Measurements from ENCODE around the gene CITED2.
"Not testable (repeated sequence)": the region's sequence is repeated elsewhere in the genome, so short reads cannot be mapped to it uniquely, and the experiment has no call there.

The CITED2 gene, protein sequence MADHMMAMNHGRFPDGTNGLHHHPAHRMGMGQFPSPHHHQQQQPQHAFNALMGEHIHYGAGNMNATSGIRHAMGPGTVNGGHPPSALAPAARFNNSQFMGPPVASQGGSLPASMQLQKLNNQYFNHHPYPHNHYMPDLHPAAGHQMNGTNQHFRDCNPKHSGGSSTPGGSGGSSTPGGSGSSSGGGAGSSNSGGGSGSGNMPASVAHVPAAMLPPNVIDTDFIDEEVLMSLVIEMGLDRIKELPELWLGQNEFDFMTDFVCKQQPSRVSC

DNA sequence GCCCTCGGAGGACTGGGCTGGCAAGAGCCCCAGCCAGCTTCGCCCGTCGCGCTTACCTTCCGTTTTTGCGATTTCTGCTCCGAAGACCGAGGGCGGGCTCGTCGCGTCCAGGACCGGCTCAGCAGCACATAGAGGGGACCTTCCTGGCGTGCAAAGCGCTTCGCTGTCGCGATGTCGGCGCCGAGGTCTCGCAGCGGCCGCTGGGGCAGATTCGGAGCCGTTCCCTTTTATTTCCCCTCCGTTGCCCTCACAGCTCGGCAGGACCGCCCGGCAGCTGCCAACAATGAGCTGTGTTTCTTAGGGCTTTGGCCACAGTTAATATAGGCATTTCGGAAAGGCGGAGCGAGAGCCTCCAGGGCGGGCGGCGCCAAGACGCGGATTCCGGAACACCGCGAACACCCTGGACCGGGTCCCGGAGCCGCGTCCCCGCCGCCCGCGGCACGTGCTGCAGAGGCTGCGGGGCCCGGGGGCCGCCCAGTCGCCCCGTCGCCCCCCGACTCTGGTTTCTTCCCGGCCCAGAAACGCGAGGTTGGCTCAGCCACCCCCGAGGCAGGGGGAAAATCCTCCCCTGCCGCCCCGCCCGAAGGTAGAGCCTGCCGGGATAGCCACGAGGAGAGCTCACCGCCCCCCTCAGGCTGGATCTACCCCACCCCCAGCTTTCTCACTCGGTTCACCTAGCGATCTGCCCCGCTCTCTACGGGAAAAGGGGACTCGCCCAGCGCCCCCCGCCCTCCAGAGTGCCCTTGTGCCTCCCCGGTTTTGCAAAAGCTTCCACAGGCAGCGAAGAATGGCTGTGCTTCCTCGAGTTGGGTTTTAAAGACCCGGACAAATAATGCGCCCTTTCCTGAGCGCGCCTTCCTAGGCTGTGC, at the start of gene CITED2:
Gene CITED2, minus strand, starts transcription at position 292 of the 869 bp plus-strand sequence. CDS start 704 bp downstream, outside the sequence.
- Histone ChIP-seq H3K27me3 (replicated peaks; ENCODE audit: control insufficient read depth, insufficient read depth, low read length) (no peaks in the 10 kb centered on the region), H3K9me3 (ENCODE audit: control insufficient read depth, low read length) (no peaks in the 10 kb centered on the region), H3K36me3 (ENCODE audit: control insufficient read depth, insufficient read depth, low read length, severe bottlenecking) (peaks cover 19% of the 10 kb centered on the region), H3K4me3 (ENCODE audit: low read length) (peak within 1 kb of the TSS; percentile 91), H3K4me1 (ENCODE audit: control insufficient read depth, insufficient read depth, low read length) (peaks cover 28% of the 10 kb centered on the region), H3K9ac (ENCODE audit: low read length) (peak within 1 kb of the TSS; percentile 98)
- DNase-seq (ENCODE audit: low read depth) = peak; percentile 97

DNA sequence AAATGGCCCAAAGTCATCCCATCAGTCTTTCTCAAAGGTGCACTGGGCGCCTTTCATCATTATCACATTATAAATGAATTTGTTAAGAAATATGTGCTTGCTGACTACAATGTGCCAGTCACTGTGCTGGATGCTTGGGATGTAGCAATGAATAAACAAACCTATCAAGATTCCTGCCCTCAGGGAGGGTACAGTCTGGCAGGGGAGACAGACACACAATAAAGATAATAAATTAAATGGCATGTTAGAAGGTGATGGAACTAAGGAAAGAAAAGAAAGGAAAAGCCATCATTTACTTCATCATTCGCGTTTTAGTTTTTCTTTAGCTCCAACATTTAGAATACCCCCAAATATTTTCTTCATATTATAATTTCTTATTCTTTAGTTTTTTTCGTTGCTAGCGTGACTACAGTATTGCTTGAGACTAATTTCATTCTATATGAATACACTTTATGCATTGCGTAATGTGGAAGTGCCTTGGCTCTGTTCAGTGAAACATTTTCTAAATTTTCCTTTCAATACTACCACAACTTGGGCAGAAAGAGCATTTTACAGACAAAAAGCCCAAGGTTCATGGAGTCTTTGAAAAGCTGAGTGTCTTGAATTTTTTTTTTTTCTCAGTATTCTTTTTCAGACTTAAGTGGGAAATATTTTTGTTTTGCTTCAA, 48.7 kb upstream of the CITED2 start:
- H3K9me3 ChIP-seq (ENCODE audit: control insufficient read depth, low read length) = no peaks in the 10 kb centered on the region
- no peaks in the 10 kb centered on the region for H3K36me3 ChIP-seq (ENCODE audit: control insufficient read depth, insufficient read depth, low read length, severe bottlenecking)
- no peak overlapping the region for H3K4me3 ChIP-seq (ENCODE audit: low read length)
- no peak overlapping the region for H3K9ac ChIP-seq (ENCODE audit: low read length)
- no peaks in the 10 kb centered on the region for H3K27me3 ChIP-seq (replicated peaks; ENCODE audit: control insufficient read depth, insufficient read depth, low read length)
- H3K4me1 ChIP-seq (ENCODE audit: control insufficient read depth, insufficient read depth, low read length) = no peaks in the 10 kb centered on the region
- DNase-seq (ENCODE audit: low read depth) = peak; percentile 41

DNA sequence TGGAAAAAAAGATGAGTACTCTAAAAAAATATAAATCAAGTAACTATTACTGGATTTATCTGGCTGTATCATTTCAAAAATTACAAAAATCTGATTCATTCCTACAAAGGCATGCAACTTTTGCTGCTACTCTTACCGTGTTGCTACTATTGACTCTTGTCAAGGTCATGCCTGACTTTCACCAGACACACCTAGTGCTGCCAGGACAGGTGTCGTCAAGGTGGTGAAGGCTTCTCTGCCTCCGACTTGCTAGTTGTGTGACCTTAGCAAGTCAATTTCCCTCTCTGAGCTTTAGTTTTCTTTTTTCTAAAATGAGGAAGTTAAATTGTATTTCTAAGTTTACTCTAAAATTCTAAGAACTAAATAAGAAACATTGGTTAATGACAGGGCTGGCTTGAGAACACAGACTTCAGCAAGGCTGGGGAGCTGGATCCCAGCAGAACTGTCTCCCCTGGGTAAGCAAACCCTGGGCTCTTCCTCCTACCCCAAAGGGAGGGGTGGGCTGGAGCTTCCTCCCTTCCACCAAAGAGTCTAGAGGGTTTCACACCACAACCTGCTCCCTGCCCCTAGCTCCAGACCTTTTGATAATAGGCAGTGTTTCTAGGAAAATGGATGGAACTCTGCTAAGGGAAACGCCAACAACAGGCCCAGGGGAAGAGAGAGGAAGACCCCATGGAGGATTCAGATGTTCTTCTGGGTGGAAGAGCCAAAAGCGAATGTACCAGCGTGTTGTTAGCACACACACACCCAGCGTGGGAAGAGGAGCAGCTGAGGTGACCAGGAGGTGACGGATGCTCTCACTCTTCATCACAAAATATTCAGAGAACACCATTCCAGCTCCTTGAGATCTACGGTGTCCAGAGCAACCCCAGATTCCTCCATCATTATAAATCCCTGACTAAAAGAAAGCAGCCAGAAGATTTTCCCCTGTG, 47.9 kb upstream of the CITED2 start:
- Histone ChIP-seq H3K27me3 (replicated peaks; ENCODE audit: control insufficient read depth, insufficient read depth, low read length) (no peaks in the 10 kb centered on the region), H3K9me3 (ENCODE audit: control insufficient read depth, low read length) (no peaks in the 10 kb centered on the region), H3K4me1 (ENCODE audit: control insufficient read depth, insufficient read depth, low read length) (no peaks in the 10 kb centered on the region), H3K36me3 (ENCODE audit: control insufficient read depth, insufficient read depth, low read length, severe bottlenecking) (no peaks in the 10 kb centered on the region), H3K4me3 (ENCODE audit: low read length) (no peak overlapping the region), H3K9ac (ENCODE audit: low read length) (no peak overlapping the region)
- DNase-seq (ENCODE audit: low read depth) = no peak

DNA sequence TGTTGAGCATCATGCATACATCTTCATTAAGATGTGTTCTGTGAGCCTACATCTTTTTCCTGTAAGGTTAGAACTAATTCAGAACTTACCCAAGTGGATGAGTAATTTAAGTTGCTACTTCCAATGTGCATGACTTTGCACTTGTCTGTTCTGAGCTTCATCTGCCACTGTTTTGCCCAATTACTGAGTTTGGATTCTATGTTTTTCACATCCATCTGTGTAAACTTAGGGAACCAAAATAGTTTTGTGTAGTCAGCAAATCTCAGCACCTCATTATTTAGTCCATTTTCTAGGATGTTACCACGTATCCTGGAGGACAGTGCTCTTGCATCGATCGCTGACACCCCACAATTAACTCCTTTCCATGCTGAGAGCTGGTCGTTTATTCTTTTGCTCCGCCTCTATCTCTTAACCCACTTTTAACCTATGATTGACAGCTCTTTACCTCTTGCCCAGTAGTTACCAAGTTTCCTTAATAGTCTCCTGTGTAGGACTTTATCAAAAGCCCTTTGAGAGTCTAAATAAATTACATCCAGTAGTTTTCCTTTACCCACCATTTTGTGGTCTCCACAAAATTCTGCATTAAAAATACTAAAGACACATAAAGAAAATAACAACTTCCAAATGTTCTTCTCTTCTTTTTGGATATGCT, 44.2 kb upstream of the CITED2 start:
- H3K9me3 ChIP-seq (ENCODE audit: control insufficient read depth, low read length) = no peaks in the 10 kb centered on the region
- H3K36me3 ChIP-seq (ENCODE audit: control insufficient read depth, insufficient read depth, low read length, severe bottlenecking) = no peaks in the 10 kb centered on the region
- no peaks in the 10 kb centered on the region for H3K4me1 ChIP-seq (ENCODE audit: control insufficient read depth, insufficient read depth, low read length)
- no peaks in the 10 kb centered on the region for H3K27me3 ChIP-seq (replicated peaks; ENCODE audit: control insufficient read depth, insufficient read depth, low read length)
- no peak overlapping the region for H3K9ac ChIP-seq (ENCODE audit: low read length)
- DNase-seq (ENCODE audit: low read depth) = no peak
- no peak overlapping the region for H3K4me3 ChIP-seq (ENCODE audit: low read length)

DNA sequence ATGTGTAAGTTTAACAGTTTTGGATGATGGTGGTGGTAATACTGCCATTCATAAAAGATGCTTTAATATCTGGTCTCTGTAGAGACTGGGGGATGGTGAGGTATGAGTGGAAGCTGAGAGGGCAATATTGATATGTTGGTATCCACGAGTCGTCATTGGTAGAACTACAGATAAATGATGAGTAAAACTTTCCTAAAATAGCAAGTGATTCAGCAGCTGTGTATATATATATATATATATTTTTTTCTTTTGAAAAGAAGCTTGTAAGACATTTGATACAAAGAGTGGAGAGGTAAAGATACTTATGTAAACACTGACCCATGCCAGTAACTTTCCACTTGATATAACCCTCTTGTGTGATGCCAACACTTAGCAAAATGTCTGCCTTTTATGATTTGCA, 41.7 kb upstream of the CITED2 start:
- Histone ChIP-seq H3K4me1 (ENCODE audit: control insufficient read depth, insufficient read depth, low read length) (no peaks in the 10 kb centered on the region), H3K36me3 (ENCODE audit: control insufficient read depth, insufficient read depth, low read length, severe bottlenecking) (no peaks in the 10 kb centered on the region), H3K27me3 (replicated peaks; ENCODE audit: control insufficient read depth, insufficient read depth, low read length) (no peaks in the 10 kb centered on the region), H3K9ac (ENCODE audit: low read length) (no peak overlapping the region), H3K4me3 (ENCODE audit: low read length) (no peak overlapping the region), H3K9me3 (ENCODE audit: control insufficient read depth, low read length) (no peaks in the 10 kb centered on the region)
- DNase-seq (ENCODE audit: low read depth) = no peak

DNA sequence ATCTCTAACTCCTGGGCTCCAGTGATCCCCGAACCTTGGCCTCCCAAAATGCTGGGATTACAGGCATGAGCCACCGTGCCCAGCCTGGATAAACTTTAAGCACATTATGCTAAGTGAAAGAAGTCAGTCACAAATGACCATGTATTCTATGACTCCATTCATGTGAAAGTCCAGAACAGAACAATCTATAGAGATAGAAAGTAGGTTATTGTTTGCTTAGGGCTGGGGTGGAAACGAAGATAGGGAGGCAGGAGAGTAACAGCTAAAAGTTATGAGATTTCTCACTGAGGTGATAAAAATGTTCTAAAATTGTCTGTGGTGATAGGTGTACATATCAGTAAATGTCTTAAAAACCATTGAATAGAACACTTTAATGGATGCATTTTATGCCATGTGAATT, 40.9 kb upstream of the CITED2 start:
- no peaks in the 10 kb centered on the region for H3K27me3 ChIP-seq (replicated peaks; ENCODE audit: control insufficient read depth, insufficient read depth, low read length)
- H3K4me3 ChIP-seq (ENCODE audit: low read length) = no peak overlapping the region
- no peaks in the 10 kb centered on the region for H3K9me3 ChIP-seq (ENCODE audit: control insufficient read depth, low read length)
- H3K9ac ChIP-seq (ENCODE audit: low read length) = no peak overlapping the region
- DNase-seq (ENCODE audit: low read depth) = no peak
- no peaks in the 10 kb centered on the region for H3K4me1 ChIP-seq (ENCODE audit: control insufficient read depth, insufficient read depth, low read length)
- H3K36me3 ChIP-seq (ENCODE audit: control insufficient read depth, insufficient read depth, low read length, severe bottlenecking) = no peaks in the 10 kb centered on the region

DNA sequence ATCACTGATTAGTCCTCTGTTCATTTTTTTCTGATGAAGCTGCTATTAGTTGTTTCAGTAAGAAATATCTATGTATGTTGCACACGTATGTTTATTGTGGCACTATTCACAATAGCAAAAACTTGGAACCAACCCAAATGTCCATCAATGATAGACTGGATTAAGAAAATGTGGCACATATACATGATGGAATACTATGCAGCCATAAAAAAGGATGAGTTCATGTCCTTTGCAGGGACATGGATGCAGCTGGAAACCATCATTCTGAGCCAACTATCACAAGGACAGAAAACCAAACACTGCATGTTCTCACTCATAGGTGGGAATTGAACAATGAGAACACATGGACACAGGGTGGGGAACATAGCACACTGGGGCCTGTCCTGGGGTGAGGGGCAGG, 37.7 kb upstream of the CITED2 start:
- not testable (repeated sequence) for H3K36me3 ChIP-seq (ENCODE audit: control insufficient read depth, insufficient read depth, low read length, severe bottlenecking); H3K4me3 ChIP-seq (ENCODE audit: low read length); H3K27me3 ChIP-seq (replicated peaks; ENCODE audit: control insufficient read depth, insufficient read depth, low read length); H3K9ac ChIP-seq (ENCODE audit: low read length); DNase-seq (ENCODE audit: low read depth); H3K9me3 ChIP-seq (ENCODE audit: control insufficient read depth, low read length)
- H3K4me1 ChIP-seq (ENCODE audit: control insufficient read depth, insufficient read depth, low read length) = peaks cover 13% of the 10 kb centered on the region

DNA sequence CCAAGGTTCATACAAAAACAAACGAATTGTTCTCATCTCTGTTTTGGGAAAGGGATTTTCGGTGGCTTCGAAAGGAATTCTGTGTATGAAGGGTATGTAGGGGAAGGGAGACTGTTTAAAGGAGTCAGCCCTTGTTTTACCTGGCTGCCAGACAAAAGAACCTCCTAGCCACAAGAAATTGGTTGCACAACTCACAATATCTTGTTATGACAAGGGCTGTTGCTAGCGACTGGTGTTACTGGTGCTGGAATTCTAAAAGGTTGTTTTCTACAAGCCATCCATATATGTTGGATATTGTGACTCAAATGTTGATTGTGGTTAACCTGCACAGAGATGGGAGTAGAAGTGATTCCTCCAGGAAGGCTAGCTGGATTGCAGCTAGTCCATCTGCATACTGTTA, 34.6 kb upstream of the CITED2 start:
- no peaks in the 10 kb centered on the region for H3K9me3 ChIP-seq (ENCODE audit: control insufficient read depth, low read length)
- H3K4me1 ChIP-seq (ENCODE audit: control insufficient read depth, insufficient read depth, low read length) = peaks cover 13% of the 10 kb centered on the region
- H3K4me3 ChIP-seq (ENCODE audit: low read length) = no peak overlapping the region
- H3K27me3 ChIP-seq (replicated peaks; ENCODE audit: control insufficient read depth, insufficient read depth, low read length) = no peaks in the 10 kb centered on the region
- no peaks in the 10 kb centered on the region for H3K36me3 ChIP-seq (ENCODE audit: control insufficient read depth, insufficient read depth, low read length, severe bottlenecking)
- H3K9ac ChIP-seq (ENCODE audit: low read length) = no peak overlapping the region
- peak; percentile 65 for DNase-seq (ENCODE audit: low read depth)

DNA sequence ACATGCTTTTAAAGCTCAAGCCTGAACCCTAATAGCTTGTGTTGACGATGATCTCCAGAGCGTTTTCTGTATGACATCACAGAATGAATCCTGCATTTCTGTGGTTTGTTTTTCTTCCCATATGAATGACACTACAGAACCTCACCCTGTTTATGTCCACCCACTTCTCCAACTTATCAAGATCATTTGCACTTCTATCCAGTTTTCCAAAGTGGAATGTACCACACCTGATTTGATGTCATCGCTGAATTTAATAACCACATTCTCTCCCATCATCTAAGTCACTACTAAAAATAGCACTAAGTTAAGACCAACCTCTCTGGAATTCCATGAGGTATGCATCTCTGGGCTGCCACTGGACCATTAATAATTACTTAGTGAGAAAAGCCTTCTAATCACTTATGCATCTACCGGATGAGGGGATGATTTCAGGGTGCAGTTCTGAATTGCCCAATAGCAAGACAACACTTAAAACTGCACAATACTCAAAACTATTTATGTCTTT, 33.3 kb upstream of the CITED2 start:
- H3K9ac ChIP-seq (ENCODE audit: low read length) = no peak overlapping the region
- no peak overlapping the region for H3K4me3 ChIP-seq (ENCODE audit: low read length)
- no peaks in the 10 kb centered on the region for H3K27me3 ChIP-seq (replicated peaks; ENCODE audit: control insufficient read depth, insufficient read depth, low read length)
- DNase-seq (ENCODE audit: low read depth) = peak; percentile 76
- peaks cover 24% of the 10 kb centered on the region for H3K4me1 ChIP-seq (ENCODE audit: control insufficient read depth, insufficient read depth, low read length)
- no peaks in the 10 kb centered on the region for H3K36me3 ChIP-seq (ENCODE audit: control insufficient read depth, insufficient read depth, low read length, severe bottlenecking)
- H3K9me3 ChIP-seq (ENCODE audit: control insufficient read depth, low read length) = no peaks in the 10 kb centered on the region

DNA sequence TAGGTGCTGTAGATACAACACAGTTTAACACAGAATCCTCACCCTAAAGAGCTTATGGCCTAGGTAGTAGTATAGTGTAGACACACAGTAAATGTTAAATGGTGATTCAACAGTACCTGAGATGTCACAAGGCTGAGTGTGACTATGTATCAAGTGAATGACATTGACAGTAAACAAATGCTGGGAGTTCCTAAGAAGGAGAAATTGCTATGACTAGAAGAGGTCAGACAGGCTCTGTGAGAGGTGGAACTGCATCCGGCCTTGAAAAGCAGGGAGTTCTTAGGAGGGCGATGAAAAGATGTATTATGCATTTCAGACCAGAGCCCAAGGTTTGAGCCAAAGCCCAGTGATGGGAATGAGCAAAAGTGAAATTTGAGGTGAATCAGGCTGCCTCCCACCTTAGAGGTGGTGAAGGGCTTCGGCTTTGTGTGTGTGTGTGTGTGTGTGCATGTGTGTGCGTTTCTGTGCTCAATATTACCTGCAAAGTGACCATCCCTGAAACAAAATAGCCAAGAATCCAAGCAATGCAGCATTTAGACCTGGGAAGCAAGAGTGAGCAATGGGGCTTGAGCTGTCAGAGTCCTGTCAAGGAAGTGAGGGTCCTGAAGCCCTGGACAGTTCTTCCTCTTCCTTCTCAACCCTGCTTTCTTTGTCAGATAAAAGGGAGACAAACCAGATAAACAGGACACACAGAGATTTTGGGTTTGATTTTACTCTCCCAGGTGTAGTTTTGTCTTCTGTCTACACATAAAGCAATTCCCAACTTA, 32.3 kb upstream of the CITED2 start:
- Histone ChIP-seq H3K27me3 (replicated peaks; ENCODE audit: control insufficient read depth, insufficient read depth, low read length) (no peaks in the 10 kb centered on the region), H3K36me3 (ENCODE audit: control insufficient read depth, insufficient read depth, low read length, severe bottlenecking) (no peaks in the 10 kb centered on the region), H3K9ac (ENCODE audit: low read length) (no peak overlapping the region), H3K9me3 (ENCODE audit: control insufficient read depth, low read length) (no peaks in the 10 kb centered on the region), H3K4me1 (ENCODE audit: control insufficient read depth, insufficient read depth, low read length) (peaks cover 26% of the 10 kb centered on the region), H3K4me3 (ENCODE audit: low read length) (no peak overlapping the region)
- DNase-seq (ENCODE audit: low read depth) = no peak
